Neutrophil (primary cell): Measurements from ENCODE around the gene IL1RN.
A peak's percentile ranks its signal among the peaks of the same experiment; 100 is the strongest.

Source experiments
- H3K27ac ChIP-seq: fragments of 200-600 bp; sonication (generic); 2 replicates; pipeline ENCODE4 v1.5.1; 2016; ENCODE audit warnings: mild to moderate bottlenecking, moderate library complexity
- H3K27me3 ChIP-seq: fragments of 200-600 bp; sonication (generic); 2 replicates; pipeline ENCODE4 v1.6.0; 2016; ENCODE audit warnings: mild to moderate bottlenecking
- H3K36me3 ChIP-seq: fragments of 200-600 bp; sonication (generic); 2 replicates; pipeline ENCODE4 v1.5.1; 2017
- H3K4me1 ChIP-seq, 2 experiments: fragments of 200-600 bp in 1 of 2; sonication (generic) in 1 of 2; 1 replicate in 1 of 2; 2 replicates in 1 of 2; pipeline versions ENCODE4 v1.5.1 to v1.6.1; 2013 to 2016; ENCODE audit warnings: low read depth in 1 of 2, low read length in 1 of 2, mild to moderate bottlenecking in 1 of 2, moderate library complexity in 1 of 2; ENCODE audit not compliant: control insufficient read depth in 1 of 2, insufficient read depth in 1 of 2
- H3K4me3 ChIP-seq, 2 experiments: fragments of 200-600 bp in 1 of 2; sonication (generic) in 1 of 2; 1 replicate in 1 of 2; 2 replicates in 1 of 2; pipeline ENCODE4 v1.5.1; 2013 to 2016; ENCODE audit warnings: low read depth in 1 of 2, low read length in 1 of 2, mild to moderate bottlenecking in 1 of 2, moderate library complexity in 1 of 2
- H3K9me3 ChIP-seq: fragments of 200-600 bp; sonication (generic); 2 replicates; pipeline ENCODE4 v1.5.1; 2016
- TF ChIP-seq, protein P1 (sequence below): fragments of 200-600 bp; sonication (generic); IDR thresholded peaks from 2 replicates; pipeline ENCODE4 v1.5.1; 2016; ENCODE audit warnings: antibody characterized with exemption

The IL1RN gene

GRCh38 chr2:113171334-113172075, 44.1 kb downstream of the IL1RN start:
- Histone ChIP-seq H3K27ac (peak overlapping the region; percentile 96), H3K9me3 (no peaks in the 10 kb centered on the region), H3K27me3 (no peaks in the 10 kb centered on the region), H3K36me3 (peaks cover 3% of the 10 kb centered on the region), H3K4me3 (no peak overlapping the region), H3K4me1 (peaks cover 65 to 78% of the 10 kb centered on the region in 2 experiments)
- TF ChIP-seq, protein P1, sequence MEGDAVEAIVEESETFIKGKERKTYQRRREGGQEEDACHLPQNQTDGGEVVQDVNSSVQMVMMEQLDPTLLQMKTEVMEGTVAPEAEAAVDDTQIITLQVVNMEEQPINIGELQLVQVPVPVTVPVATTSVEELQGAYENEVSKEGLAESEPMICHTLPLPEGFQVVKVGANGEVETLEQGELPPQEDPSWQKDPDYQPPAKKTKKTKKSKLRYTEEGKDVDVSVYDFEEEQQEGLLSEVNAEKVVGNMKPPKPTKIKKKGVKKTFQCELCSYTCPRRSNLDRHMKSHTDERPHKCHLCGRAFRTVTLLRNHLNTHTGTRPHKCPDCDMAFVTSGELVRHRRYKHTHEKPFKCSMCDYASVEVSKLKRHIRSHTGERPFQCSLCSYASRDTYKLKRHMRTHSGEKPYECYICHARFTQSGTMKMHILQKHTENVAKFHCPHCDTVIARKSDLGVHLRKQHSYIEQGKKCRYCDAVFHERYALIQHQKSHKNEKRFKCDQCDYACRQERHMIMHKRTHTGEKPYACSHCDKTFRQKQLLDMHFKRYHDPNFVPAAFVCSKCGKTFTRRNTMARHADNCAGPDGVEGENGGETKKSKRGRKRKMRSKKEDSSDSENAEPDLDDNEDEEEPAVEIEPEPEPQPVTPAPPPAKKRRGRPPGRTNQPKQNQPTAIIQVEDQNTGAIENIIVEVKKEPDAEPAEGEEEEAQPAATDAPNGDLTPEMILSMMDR = no peak

DNA sequence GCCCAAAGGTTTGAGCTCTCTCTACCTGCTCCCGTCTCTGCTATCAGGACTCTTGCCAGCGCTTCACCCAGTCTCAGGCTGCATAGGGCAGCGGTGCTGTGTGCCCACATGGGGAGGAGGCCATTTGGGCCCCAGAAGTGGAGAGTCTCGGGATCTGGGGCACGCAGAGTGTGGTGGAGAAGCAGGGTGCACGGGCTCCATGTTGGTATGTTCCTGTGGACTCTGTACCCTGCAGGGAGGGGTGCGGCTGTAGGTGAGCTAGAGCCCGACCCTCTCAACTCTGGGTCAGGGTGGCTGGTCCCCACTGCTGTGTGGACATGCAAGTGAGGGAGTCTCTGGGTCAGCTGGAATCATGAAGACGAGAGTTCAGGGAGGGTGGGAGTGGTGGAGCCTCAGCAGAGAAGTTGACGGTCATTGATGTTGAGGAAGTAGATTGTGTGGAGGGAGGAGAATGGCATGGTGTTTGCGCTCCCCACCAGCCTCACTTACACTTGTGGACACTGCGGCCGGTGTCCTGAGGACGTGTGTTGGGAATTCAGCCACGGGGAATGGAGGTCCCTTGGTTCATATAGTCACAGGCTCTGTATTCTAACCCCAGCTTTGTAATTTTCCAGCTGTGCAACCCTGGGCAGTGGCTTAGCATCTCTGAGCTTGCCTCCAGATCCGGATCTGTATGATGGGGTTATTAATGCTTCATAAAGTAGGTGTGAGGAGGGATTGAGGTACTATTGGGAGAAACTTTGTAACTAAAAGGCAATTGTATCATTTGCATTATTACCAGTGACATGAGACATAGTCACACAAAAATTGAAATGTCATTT, 45.5 kb downstream of the IL1RN start:
- peak overlapping the region; percentile 96 for H3K27ac ChIP-seq

GRCh38 chr2:113173542-113174375, 46.4 kb downstream of the IL1RN start, which contains the start of gene PSD4:
TSS of gene PSD4 (plus strand) at chr2:113173971. CDS start at chr2:113182457, 8,486 bp downstream.
- H3K27ac ChIP-seq = peak within 1 kb of the TSS; percentile 96
- no peaks in the 10 kb centered on the region for H3K9me3 ChIP-seq
- peaks cover 66 to 79% of the 10 kb centered on the region in 2 experiments for H3K4me1 ChIP-seq
- TF ChIP-seq, protein P1 = peak; percentile 34
- H3K27me3 ChIP-seq = no peaks in the 10 kb centered on the region
- H3K36me3 ChIP-seq = peaks cover 26% of the 10 kb centered on the region
- H3K4me3 ChIP-seq = peak within 1 kb of the TSS; percentile 84 to 98

More for the DNA sequence above, 45.5 kb downstream of the IL1RN start:
- Histone ChIP-seq H3K27me3 (no peaks in the 10 kb centered on the region), H3K4me1 (peaks cover 66 to 79% of the 10 kb centered on the region in 2 experiments), H3K9me3 (no peaks in the 10 kb centered on the region), H3K36me3 (peaks cover 17% of the 10 kb centered on the region), H3K4me3 (peak overlapping the region; percentile 84 to 98)
- TF ChIP-seq, protein P1 = no peak

GRCh38 chr2:113174376-113174750, 47.0 kb downstream of the IL1RN start:
- H3K9me3 ChIP-seq = no peaks in the 10 kb centered on the region
- H3K4me3 ChIP-seq = peak overlapping the region; percentile 84 to 98
- TF ChIP-seq, protein P1 = no peak
- peak overlapping the region; percentile 96 for H3K27ac ChIP-seq
- H3K27me3 ChIP-seq = no peaks in the 10 kb centered on the region
- peaks cover 30% of the 10 kb centered on the region for H3K36me3 ChIP-seq
- peaks cover 66 to 79% of the 10 kb centered on the region in 2 experiments for H3K4me1 ChIP-seq

- TF ChIP-seq, protein P1 = no peak
- peaks cover 66 to 79% of the 10 kb centered on the region in 2 experiments for H3K4me1 ChIP-seq
- peak overlapping the region; percentile 96 for H3K27ac ChIP-seq
- H3K4me3 ChIP-seq = peak overlapping the region; percentile 84 to 98
- no peaks in the 10 kb centered on the region for H3K9me3 ChIP-seq
- peaks cover 32% of the 10 kb centered on the region for H3K36me3 ChIP-seq
- H3K27me3 ChIP-seq = no peaks in the 10 kb centered on the region
These were observed 47.7 kb downstream of the IL1RN start for GRCh38 chr2:113175042-113175628.
